HUES48 (cell line): ENCODE measurements around the gene ABCB11.
"Not testable (repeated sequence)": the region's sequence is repeated elsewhere in the genome, so short reads cannot be mapped to it uniquely, and the experiment has no call there.

Source experiments
- H3K27ac ChIP-seq: one replicate; pipeline ENCODE4 v1.7.0; 2013; ENCODE audit warnings: low read depth, low read length, inconsistent platforms
- H3K27me3 ChIP-seq: 2 replicates; pipeline ENCODE4 v1.6.1; 2013; ENCODE audit warnings: mild to moderate bottlenecking, low read length; ENCODE audit not compliant: control insufficient read depth, insufficient read depth
- H3K36me3 ChIP-seq: 2 replicates; pipeline ENCODE4 v1.6.1; 2013; ENCODE audit warnings: low read length; ENCODE audit not compliant: control insufficient read depth, insufficient read depth
- H3K4me1 ChIP-seq: 2 replicates; pipeline ENCODE4 v1.6.1; 2013; ENCODE audit warnings: mild to moderate bottlenecking, low read length; ENCODE audit not compliant: control insufficient read depth, insufficient read depth
- H3K4me3 ChIP-seq: 2 replicates; pipeline ENCODE4 v1.5.1; 2013; ENCODE audit warnings: mild to moderate bottlenecking, low read depth, low read length
- H3K9ac ChIP-seq: 2 replicates; pipeline ENCODE4 v1.6.1; 2013; ENCODE audit warnings: mild to moderate bottlenecking, low read depth, low read length, moderate library complexity
- H3K9me3 ChIP-seq: 2 replicates; pipeline ENCODE4 v1.6.1; 2013; ENCODE audit warnings: low read length; ENCODE audit not compliant: control insufficient read depth, insufficient read depth

Gene ABCB11

GRCh38 chr2:169065864-169066517, 34.9 kb upstream of the ABCB11 start:
- no peaks in the 10 kb centered on the region for H3K27me3 ChIP-seq
- no peak overlapping the region for H3K27ac ChIP-seq

DNA sequence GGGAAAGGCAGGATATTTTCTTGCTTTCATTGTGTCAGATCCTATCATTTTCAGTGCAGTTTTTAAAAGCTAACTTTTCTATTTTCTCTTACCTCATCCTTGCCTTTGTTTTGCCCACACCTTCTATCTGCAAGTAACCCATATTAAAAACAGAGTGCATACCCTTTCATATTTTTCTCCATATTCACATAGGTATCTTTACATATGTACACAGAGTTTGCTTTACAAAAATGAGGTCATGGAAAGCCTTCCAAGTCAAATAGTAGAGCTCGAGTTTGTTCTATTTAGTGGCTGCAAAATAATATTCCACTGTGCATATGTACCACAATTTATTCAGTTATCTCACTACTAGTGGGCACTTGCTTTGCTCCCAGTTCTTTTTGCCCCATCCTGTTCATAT, 34.3 kb upstream of the ABCB11 start:
- Histone ChIP-seq H3K27me3 (no peaks in the 10 kb centered on the region), H3K27ac (no peak overlapping the region), H3K4me3 (no peak overlapping the region), H3K36me3 (no peaks in the 10 kb centered on the region), H3K4me1 (no peaks in the 10 kb centered on the region), H3K9me3 (no peaks in the 10 kb centered on the region), H3K9ac (no peak overlapping the region)

More at GRCh38 chr2:169065864-169066517, 34.9 kb upstream of the ABCB11 start:
- Histone ChIP-seq H3K36me3 (no peaks in the 10 kb centered on the region), H3K9ac (no peak overlapping the region), H3K9me3 (no peaks in the 10 kb centered on the region), H3K4me1 (no peaks in the 10 kb centered on the region), H3K4me3 (no peak overlapping the region)

DNA sequence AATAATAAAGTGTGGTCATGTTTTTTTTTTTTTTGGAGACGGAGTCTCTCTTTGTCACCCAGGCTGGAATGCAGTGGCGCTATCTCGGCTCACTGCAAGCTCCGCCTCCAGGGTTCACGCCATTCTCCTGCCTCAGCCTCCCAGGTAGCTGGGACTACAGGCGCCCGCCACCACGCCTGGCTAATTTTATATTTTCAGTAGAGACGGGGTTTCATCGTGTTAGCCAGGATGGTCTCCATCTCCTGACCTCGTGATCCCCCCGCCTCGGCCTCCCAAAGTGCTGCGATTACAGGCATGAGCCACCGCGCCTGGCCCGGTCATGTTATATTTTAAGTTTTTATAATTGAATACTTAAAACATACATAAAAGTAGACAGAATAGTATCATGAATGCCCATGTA, 33.1 kb upstream of the ABCB11 start:
- H3K9ac ChIP-seq, H3K4me1 ChIP-seq, H3K36me3 ChIP-seq, H3K27ac ChIP-seq, H3K27me3 ChIP-seq, H3K4me3 ChIP-seq, H3K9me3 ChIP-seq: not testable (repeated sequence)

DNA sequence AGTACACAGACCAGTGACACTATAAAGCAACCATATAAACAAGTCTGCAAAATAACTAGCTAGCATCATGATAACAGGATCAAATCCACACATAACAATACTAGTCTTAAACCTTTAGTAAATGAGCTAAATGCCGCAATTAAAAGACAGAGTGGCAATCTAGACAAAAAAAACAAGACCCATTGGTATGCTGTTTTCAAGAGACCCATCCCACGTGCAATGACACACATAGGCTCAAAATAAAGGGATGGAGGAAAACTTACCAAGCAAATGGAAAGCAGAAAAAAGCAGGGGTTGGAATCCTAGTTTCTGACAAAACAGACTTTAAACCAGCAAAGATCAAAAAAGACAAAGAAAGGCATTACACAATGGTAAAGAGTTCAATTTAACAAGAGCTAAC, 23.5 kb upstream of the ABCB11 start:
- H3K9ac ChIP-seq, H3K36me3 ChIP-seq, H3K4me1 ChIP-seq, H3K27ac ChIP-seq, H3K4me3 ChIP-seq, H3K27me3 ChIP-seq, H3K9me3 ChIP-seq: not testable (repeated sequence)

DNA sequence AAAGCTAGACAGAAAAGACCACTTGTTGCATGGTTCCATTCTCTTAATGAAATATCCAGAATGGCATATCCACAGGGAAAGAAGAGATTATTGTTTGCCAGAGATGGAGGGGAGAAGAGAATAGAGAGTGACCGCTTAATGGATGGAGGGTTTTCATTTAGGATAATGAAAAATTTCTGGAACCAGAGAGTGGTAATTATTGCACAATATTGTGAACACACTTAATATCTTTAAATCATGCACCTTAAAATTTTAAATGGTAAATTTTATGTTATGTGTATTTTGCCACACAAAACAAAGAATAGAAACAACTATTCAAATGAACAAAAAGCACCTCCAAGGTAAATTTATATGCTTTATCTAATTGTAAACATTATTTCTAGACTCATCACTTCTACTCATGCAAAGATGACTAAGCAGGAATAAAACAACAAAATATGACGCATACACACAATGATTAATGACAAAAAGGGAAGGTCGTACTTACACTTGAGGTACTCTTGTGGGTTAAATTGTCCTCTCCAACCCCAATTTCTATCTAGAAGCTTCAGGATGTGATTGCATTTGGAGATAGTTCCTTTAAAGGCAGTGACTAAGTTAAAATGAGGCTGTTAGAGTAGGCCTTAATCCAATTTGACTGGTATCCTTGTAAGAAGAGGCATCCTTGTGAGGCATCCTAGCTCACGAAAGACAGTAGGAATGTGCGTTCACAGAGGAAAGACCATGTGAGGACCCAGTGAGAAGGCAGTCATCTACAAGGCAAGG, 19.5 kb upstream of the ABCB11 start:
- Histone ChIP-seq H3K4me3 (no peak overlapping the region), H3K27me3 (no peaks in the 10 kb centered on the region), H3K27ac (no peak overlapping the region), H3K4me1 (no peaks in the 10 kb centered on the region), H3K9ac (no peak overlapping the region), H3K9me3 (peaks cover 3% of the 10 kb centered on the region), H3K36me3 (no peaks in the 10 kb centered on the region)

DNA sequence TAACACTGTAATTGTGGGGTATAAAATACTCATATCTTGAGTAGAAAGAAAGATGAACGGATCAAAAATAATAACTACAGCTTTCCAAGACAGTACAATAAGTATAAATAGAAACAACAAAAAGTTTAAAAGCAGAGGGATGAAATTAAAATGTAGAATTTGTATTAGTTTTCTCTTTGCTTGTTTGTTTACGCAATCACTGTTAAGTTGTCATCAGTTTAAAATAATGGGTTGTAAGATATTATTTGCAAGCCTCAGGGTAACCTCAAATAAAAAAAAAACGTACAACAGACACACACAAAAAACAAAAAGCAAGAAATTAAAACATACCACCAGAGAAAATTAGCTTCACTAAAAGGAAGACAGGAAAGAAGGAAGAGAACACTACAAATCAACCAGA, 18.0 kb upstream of the ABCB11 start:
- no peaks in the 10 kb centered on the region for H3K27me3 ChIP-seq
- H3K36me3 ChIP-seq = no peaks in the 10 kb centered on the region
- no peaks in the 10 kb centered on the region for H3K4me1 ChIP-seq
- H3K27ac ChIP-seq = no peak overlapping the region
- no peaks in the 10 kb centered on the region for H3K9me3 ChIP-seq
- H3K9ac ChIP-seq = no peak overlapping the region
- no peak overlapping the region for H3K4me3 ChIP-seq

DNA sequence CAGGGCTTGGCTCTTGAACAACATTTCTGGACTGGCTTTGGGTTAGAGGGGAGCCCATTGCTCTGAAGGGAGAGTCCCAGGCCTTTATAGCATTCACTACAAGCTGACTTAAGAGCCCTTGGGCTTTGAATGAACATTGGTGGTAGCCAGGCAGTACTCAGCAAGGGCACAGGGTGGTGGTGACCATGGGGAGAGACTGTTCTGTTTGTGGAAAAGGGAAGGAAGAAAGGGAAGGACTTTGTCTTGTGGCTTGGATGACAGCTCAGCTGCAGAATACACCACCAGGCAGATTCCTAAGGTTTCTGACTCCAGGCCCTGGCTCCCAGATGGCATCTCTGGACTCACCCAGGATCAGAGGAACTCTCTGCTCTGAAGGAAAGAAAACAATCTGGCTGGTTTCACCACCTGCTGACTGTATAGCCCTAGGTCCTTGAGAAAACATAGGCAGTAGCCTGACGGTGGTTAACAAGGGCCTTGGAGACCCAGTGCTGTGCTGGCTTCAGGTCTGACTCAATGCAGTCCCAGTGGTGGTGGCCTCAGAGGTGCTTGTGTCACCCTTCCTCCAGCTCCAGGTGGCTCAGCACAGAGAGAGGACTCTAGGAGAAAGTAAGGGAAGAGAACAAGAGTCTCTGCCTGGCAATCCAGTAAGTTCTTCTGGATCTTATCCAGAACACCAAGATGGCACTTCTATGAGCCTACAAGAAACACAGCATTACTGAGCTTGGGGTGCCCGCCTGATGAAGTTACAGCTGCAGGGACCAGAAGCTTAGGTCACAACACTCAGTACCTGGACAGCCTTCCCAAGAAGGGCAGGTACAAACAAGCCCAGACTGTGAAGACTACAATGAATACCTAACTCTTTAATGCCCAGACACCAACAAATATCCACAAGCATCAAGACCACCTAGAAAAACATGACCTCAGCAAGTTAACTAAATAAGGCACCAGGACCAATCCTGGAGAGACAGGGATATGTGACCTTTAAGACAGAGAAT, 16.4 kb upstream of the ABCB11 start:
- Histone ChIP-seq H3K9ac (no peak overlapping the region), H3K4me1 (no peaks in the 10 kb centered on the region), H3K4me3 (no peak overlapping the region), H3K27me3 (no peaks in the 10 kb centered on the region), H3K9me3 (peaks cover under 1% of the 10 kb centered on the region; the same call in 1 of the 2 replicates), H3K27ac (no peak overlapping the region), H3K36me3 (no peaks in the 10 kb centered on the region)

DNA sequence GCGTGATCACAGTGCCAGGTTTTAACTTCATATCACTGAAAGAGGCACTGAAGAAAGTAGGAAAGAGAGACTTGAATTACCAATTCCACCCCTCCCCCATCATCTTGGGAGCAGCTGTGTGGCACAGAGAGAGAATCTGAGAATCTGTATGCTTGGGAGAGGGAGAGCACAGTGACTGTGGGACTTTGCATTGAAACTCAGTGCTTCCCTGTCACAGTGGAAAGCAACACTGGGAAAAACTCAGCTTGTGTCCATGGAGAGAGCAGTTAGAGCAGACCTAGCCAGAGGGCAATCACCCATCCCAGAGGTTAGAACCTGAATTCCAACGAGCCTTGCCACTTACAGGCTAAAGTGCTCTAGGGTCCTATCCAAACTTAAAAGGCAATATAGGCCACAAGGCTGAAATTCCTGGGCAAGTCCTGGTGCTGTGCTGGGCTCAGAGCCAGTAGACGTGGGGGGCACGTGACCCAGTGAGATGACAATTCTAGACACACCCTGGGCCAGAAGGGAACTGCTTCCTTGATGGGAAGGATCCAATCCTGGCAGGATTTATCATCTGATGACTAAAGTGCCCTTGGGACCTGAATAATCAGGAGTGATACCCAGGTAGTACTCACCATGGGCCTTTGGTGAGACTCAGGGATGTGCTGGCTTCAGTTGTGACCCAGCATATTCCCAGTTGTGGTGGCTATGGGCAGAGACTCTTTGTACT, 15.5 kb upstream of the ABCB11 start:
- Histone ChIP-seq H3K4me3 (no peak overlapping the region), H3K36me3 (no peaks in the 10 kb centered on the region), H3K9me3 (peaks cover 4% of the 10 kb centered on the region; the same call in 1 of the 2 replicates), H3K4me1 (no peaks in the 10 kb centered on the region), H3K27ac (no peak overlapping the region), H3K27me3 (no peaks in the 10 kb centered on the region), H3K9ac (no peak overlapping the region)

- Histone ChIP-seq H3K4me1 (no peaks in the 10 kb centered on the region), H3K9ac (no peak overlapping the region), H3K9me3 (peaks cover 4% of the 10 kb centered on the region; the same call in 1 of the 2 replicates), H3K36me3 (no peaks in the 10 kb centered on the region), H3K4me3 (no peak overlapping the region), H3K27ac (no peak overlapping the region), H3K27me3 (no peaks in the 10 kb centered on the region)
These were observed 11.7 kb upstream of the ABCB11 start for GRCh38 chr2:169042856-169043255.

DNA sequence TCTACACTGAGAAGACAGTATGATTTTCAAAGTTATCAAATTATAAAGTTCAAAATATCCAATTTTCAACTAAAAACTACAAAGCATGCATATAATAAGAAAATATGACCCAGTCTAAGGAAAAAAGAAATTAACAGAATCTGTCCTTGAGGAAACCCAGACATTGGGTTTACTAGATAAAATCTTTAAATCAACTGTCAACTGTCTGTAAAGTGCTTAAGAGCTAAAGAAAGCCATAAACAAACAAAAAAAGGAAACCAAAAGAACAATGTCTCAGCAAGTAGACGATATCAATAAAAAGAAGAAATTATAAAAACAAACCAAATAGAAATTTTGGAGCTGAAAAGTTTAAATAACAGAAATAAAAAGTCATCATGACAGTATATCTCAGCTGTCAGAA, 10.5 kb upstream of the ABCB11 start:
- Histone ChIP-seq H3K36me3 (no peaks in the 10 kb centered on the region), H3K4me1 (no peaks in the 10 kb centered on the region), H3K9ac (no peak overlapping the region), H3K27me3 (no peaks in the 10 kb centered on the region), H3K4me3 (no peak overlapping the region), H3K27ac (no peak overlapping the region), H3K9me3 (peaks cover 4% of the 10 kb centered on the region; the same call in 1 of the 2 replicates)
